HFFc6 (cell line): ENCODE results near the gene DERA. TPM values are rescaled to one million over a fixed set of nuclear protein-coding genes. Genes with fewer than 3 reads are reported as not detected.

ENCODE experiments used
- DNase-seq: peaks from one replicate; pipeline ENCODE4 v3.0.0-alpha.2; 2018
- H3K27ac Mint-ChIP-seq: 2 replicates; pipeline ENCODE4 v1.8.0; 2020; ENCODE audit warnings: mild to moderate bottlenecking, mixed read lengths
- H3K27me3 Mint-ChIP-seq: 2 replicates; pipeline ENCODE4 v1.8.0; 2021; ENCODE audit warnings: mild to moderate bottlenecking, moderate library complexity, mixed read lengths; ENCODE audit not compliant: insufficient read depth
- H3K36me3 Mint-ChIP-seq: 2 replicates; pipeline ENCODE4 v1.8.0; 2021; ENCODE audit warnings: low read depth, mixed read lengths
- H3K4me1 Mint-ChIP-seq: 2 replicates; pipeline ENCODE4 v1.8.0; 2020; ENCODE audit warnings: low read depth, mixed read lengths
- H3K4me3 Mint-ChIP-seq: 2 replicates; pipeline ENCODE4 v1.8.0; 2020; ENCODE audit warnings: mild to moderate bottlenecking, moderate library complexity, mixed read lengths
- H3K9me3 Mint-ChIP-seq: 2 replicates; pipeline ENCODE4 v1.8.0; 2020; ENCODE audit warnings: mild to moderate bottlenecking, mixed read lengths
- CTCF ChIP-seq: fragments of 200-600 bp; sonication (generic); IDR thresholded peaks from 2 replicates; pipeline ENCODE4 v1.5.0; 2021; ENCODE audit warnings: antibody characterized with exemption, mild to moderate bottlenecking
- long read RNA-seq: library from polyadenylated mRNA; unstranded; transcript quantifications from one replicate; pipeline ENCODE4 v2.0.0, GENCODE V29; 2019
- total RNA-seq, 6 experiments: library from RNA; stranded (reverse); fragmentation: NEBNext Ultra II Directional; extraction: Animal tissue kit (Norgen Biotek cat#: 25700); gene quantifications; 2 replicates in 1 of 6; 3 replicates in 5 of 6; pipeline ENCODE4 v1.2.3, GENCODE V29; 2021

DERA gene
- 10 to 100 TPM; 28.1 to 46.4 (median 36.3) TPM for total RNA-seq
- long read RNA-seq, transcript DERA-201 (9 exons, 1,705 nt) = major isoform, 47 of 59 reads
- long read RNA-seq, partial matches to known transcripts = 2 of 59 reads
- long read RNA-seq, other reads (novel, unspliced or antisense) = 9 of 59 reads

- Mint-ChIP-seq H3K36me3 (no peaks in the 10 kb centered on the region; the same call in 1 of the 2 replicates), H3K27me3 (no peaks in the 10 kb centered on the region), H3K4me3 (peak within 1 kb of the TSS; percentile 92), H3K4me1 (peaks cover 27% of the 10 kb centered on the region), H3K27ac (peak within 1 kb of the TSS; percentile 94), H3K9me3 (no peaks in the 10 kb centered on the region)
- TF ChIP-seq CTCF = peak; percentile 38; the same call in 1 of the 2 replicates
- DNase-seq = peak; percentile 52
Measured at GRCh38 chr12:15910864-15911721, at the start of gene DERA. Gene DERA (plus strand): TSS chr12:15911332. CDS start chr12:15911384, 52 bp downstream.

- Mint-ChIP-seq H3K9me3 (no peaks in the 10 kb centered on the region), H3K36me3 (no peaks in the 10 kb centered on the region)
Measured at GRCh38 chr12:15861404-15861803, 49.7 kb upstream of the DERA start.

GRCh38 chr12:15862840-15863239 is 48.3 kb upstream of the DERA start:
- no peaks in the 10 kb centered on the region for H3K27me3 Mint-ChIP-seq
- no peaks in the 10 kb centered on the region for H3K9me3 Mint-ChIP-seq
- H3K4me1 Mint-ChIP-seq = peaks cover 18% of the 10 kb centered on the region
- no peak overlapping the region for H3K27ac Mint-ChIP-seq
- TF ChIP-seq CTCF = no peak
- DNase-seq = no peak
- no peak overlapping the region for H3K4me3 Mint-ChIP-seq
- H3K36me3 Mint-ChIP-seq = no peaks in the 10 kb centered on the region

More at GRCh38 chr12:15861404-15861803, 49.7 kb upstream of the DERA start:
- no peak overlapping the region for H3K4me3 Mint-ChIP-seq
- H3K27me3 Mint-ChIP-seq = no peaks in the 10 kb centered on the region
- no peak for TF ChIP-seq CTCF
- peaks cover 18% of the 10 kb centered on the region for H3K4me1 Mint-ChIP-seq
- DNase-seq = no peak
- no peak overlapping the region for H3K27ac Mint-ChIP-seq

GRCh38 chr12:15863372-15863771 is 47.8 kb upstream of the DERA start:
- H3K27me3 Mint-ChIP-seq = no peaks in the 10 kb centered on the region
- DNase-seq = no peak

DNA sequence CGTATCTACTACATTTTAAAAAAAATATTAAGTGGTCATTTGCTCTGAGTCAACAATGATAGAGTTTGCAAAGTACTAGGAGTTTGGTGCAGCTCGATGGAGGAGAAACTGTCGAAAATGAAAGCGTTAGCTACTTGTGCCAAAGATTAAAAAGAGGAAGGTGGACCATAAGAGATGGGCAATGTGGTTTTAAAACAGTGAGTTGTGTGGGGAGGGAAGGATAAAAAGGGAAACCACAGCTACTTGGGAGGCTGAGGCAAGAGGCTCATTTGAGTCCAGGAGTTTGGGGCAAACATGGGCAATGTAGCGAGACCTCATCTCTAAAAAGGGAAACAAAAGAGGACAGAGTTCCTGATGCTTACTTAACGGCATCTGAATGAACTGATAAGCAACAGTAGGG is 47.1 kb upstream of the DERA start:
- Mint-ChIP-seq H3K36me3 (peaks cover 1% of the 10 kb centered on the region; the same call in 1 of the 2 replicates), H3K4me3 (no peak overlapping the region), H3K27ac (no peak overlapping the region), H3K27me3 (no peaks in the 10 kb centered on the region), H3K9me3 (peaks cover 1% of the 10 kb centered on the region), H3K4me1 (peaks cover 18% of the 10 kb centered on the region)
- TF ChIP-seq CTCF = no peak
- no peak for DNase-seq

More at GRCh38 chr12:15863372-15863771, 47.8 kb upstream of the DERA start:
- no peaks in the 10 kb centered on the region for H3K9me3 Mint-ChIP-seq
- no peaks in the 10 kb centered on the region for H3K36me3 Mint-ChIP-seq
- H3K27ac Mint-ChIP-seq = no peak overlapping the region
- peaks cover 18% of the 10 kb centered on the region for H3K4me1 Mint-ChIP-seq
- no peak for TF ChIP-seq CTCF
- no peak overlapping the region for H3K4me3 Mint-ChIP-seq
